H1 (cell line): ENCODE results near the gene DLEC1. TPM values are rescaled to one million over a fixed set of nuclear protein-coding genes. Genes with fewer than 3 reads are reported as not detected.

Experiments used
- CTCF ChIA-PET: fragments of 300-600 bp; sonication (Branson Sonifier 250); formaldehyde crosslinking; loops from one replicate; lab custom pipeline; 2021; ENCODE audit not compliant: partially characterized antibody; lab: Charles Lee
- POLR2A ChIA-PET: fragments of 300-600 bp; sonication (Branson Sonifier 250); formaldehyde crosslinking; loops from one replicate; lab custom pipeline; 2021; ENCODE audit warnings: inconsistent platforms; ENCODE audit not compliant: partially characterized antibody; lab: Charles Lee
- DNase-seq, 2 experiments: peaks; one replicate each; pipeline versions ENCODE4 v3.0.0 to v3.0.0-alpha.2; 2010 to 2022; ENCODE audit warnings: low spot score in 2 of 2, low read depth in 1 of 2, mixed read lengths in 1 of 2
- FAIRE-seq: peaks from 2 replicates; lab custom pipeline; 2011; peaks lifted over from hg19 to GRCh38; lab: Jason Lieb, UNC
- H2AFZ ChIP-seq: 2 replicates; pipeline ENCODE4 v1.8.1; 2012; ENCODE audit warnings: low read length, inconsistent platforms
- H2AK5ac ChIP-seq: 2 replicates; pipeline ENCODE4 v1.6.1; 2013; ENCODE audit warnings: low read depth, low read length
- H2BK120ac ChIP-seq: replicated peaks from 2 replicates; pipeline ENCODE3; 2013; ENCODE audit warnings: low read depth, low read length, inconsistent platforms
- H2BK12ac ChIP-seq: 2 replicates; pipeline ENCODE4 v1.6.1; 2013; ENCODE audit warnings: low read depth, low read length
- H2BK15ac ChIP-seq: 2 replicates; pipeline ENCODE4 v1.6.1; 2013; ENCODE audit warnings: low read length
- H2BK20ac ChIP-seq: 2 replicates; pipeline ENCODE4 v1.6.1; 2013; ENCODE audit warnings: low read length
- H2BK5ac ChIP-seq: 2 replicates; pipeline ENCODE4 v1.6.1; 2013; ENCODE audit warnings: low read depth, low read length
- H3K14ac ChIP-seq: 2 replicates; pipeline ENCODE4 v1.6.1; 2013; ENCODE audit warnings: inconsistent platforms; ENCODE audit not compliant: insufficient read length
- H3K18ac ChIP-seq: 2 replicates; pipeline ENCODE4 v1.6.1; 2013; ENCODE audit warnings: low read length; ENCODE audit errors: extremely low read depth
- H3K23ac ChIP-seq: 2 replicates; pipeline ENCODE4 v1.6.1; 2013; ENCODE audit warnings: inconsistent platforms; ENCODE audit not compliant: insufficient read length
- H3K23me2 ChIP-seq: 2 replicates; pipeline ENCODE4 v1.6.1; 2013; ENCODE audit warnings: low read depth, low read length
- H3K27ac ChIP-seq: 2 replicates; pipeline ENCODE4 v1.6.1; 2011; ENCODE audit warnings: low read depth, low read length, inconsistent platforms
- H3K27me3 ChIP-seq, 4 experiments: replicated peaks in 1 of 4; 1 replicate in 1 of 4; 2 replicates in 3 of 4; pipeline versions ENCODE4 v1.6.1 to v1.8.1; 2011 to 2013; ENCODE audit warnings: low read length in 3 of 4, mild to moderate bottlenecking in 3 of 4, inconsistent platforms in 2 of 4, mixed read lengths in 2 of 4, moderate library complexity in 1 of 4; ENCODE audit not compliant: control insufficient read depth in 3 of 4, insufficient read depth in 3 of 4; ENCODE audit errors: extremely low read depth in 1 of 4
- H3K36me3 ChIP-seq, 4 experiments: 2 replicates each; pipeline versions ENCODE4 v1.6.1 to v1.8.1; 2011 to 2013; ENCODE audit warnings: mild to moderate bottlenecking in 4 of 4, low read length in 3 of 4, moderate library complexity in 2 of 4, control low read depth in 1 of 4, inconsistent platforms in 1 of 4; ENCODE audit not compliant: insufficient read depth in 4 of 4, control insufficient read depth in 2 of 4
- H3K4ac ChIP-seq: replicated peaks from 2 replicates; pipeline ENCODE3; 2013; ENCODE audit warnings: low read length, low read depth, mixed read lengths, inconsistent platforms; ENCODE audit not compliant: insufficient read length
- H3K4me1 ChIP-seq, 4 experiments: replicated peaks in 1 of 4; 1 replicate in 1 of 4; 2 replicates in 3 of 4; pipeline versions ENCODE4 v1.6.1 to v1.8.1; 2011 to 2013; ENCODE audit warnings: low read length in 3 of 4, inconsistent platforms in 2 of 4, mixed read lengths in 1 of 4; ENCODE audit not compliant: insufficient read depth in 4 of 4, control insufficient read depth in 3 of 4
- H3K4me2 ChIP-seq, 2 experiments: 2 replicates each; pipeline versions ENCODE4 v1.6.1 to v1.8.1; 2011 to 2013; ENCODE audit warnings: low read depth in 2 of 2, low read length in 2 of 2, control low read depth in 1 of 2, inconsistent platforms in 1 of 2, mild to moderate bottlenecking in 1 of 2; ENCODE audit not compliant: insufficient read depth in 1 of 2
- H3K4me3 ChIP-seq, 4 experiments: fragments of 200-600, 300-600 bp in 1 of 4; sonication (generic), shearing (Covaris generic), sonication (Bioruptor Twin) in 1 of 4; 2 replicates each; pipeline versions ENCODE4 v1.5.1 to v1.8.1; 2011 to 2016; ENCODE audit warnings: low read length in 4 of 4, low read depth in 3 of 4, control low read depth in 2 of 4, inconsistent platforms in 2 of 4, mild to moderate bottlenecking in 2 of 4, mixed read lengths in 1 of 4, moderate library complexity in 1 of 4; ENCODE audit not compliant: insufficient read depth in 2 of 4; ENCODE audit errors: extremely low read depth in 1 of 4
- H3K56ac ChIP-seq: replicated peaks from 2 replicates; pipeline ENCODE3; 2013; ENCODE audit warnings: low read depth, mild to moderate bottlenecking, mixed read lengths, low read length, inconsistent platforms; ENCODE audit not compliant: insufficient read length
- H3K79me1 ChIP-seq: 2 replicates; pipeline ENCODE4 v1.6.1; 2013; ENCODE audit warnings: low read depth, low read length, control low read depth
- H3K79me2 ChIP-seq, 2 experiments: 2 replicates each; pipeline versions ENCODE4 v1.6.1 to v1.8.1; 2012 to 2013; ENCODE audit warnings: low read length in 2 of 2, mild to moderate bottlenecking in 2 of 2, inconsistent platforms in 1 of 2; ENCODE audit not compliant: insufficient read depth in 2 of 2, control insufficient read depth in 1 of 2
- H3K9ac ChIP-seq, 4 experiments: replicated peaks in 1 of 4; 1 replicate in 1 of 4; 2 replicates in 3 of 4; pipeline versions ENCODE4 v1.6.1 to v1.8.1; 2011 to 2013; ENCODE audit warnings: low read depth in 3 of 4, low read length in 3 of 4, control low read depth in 2 of 4, mild to moderate bottlenecking in 2 of 4, moderate library complexity in 2 of 4, inconsistent platforms in 1 of 4; ENCODE audit errors: extremely low read depth in 1 of 4
- H3K9me3 ChIP-seq, 2 experiments: 2 replicates each; pipeline versions ENCODE4 v1.6.1 to v1.8.1; 2012 to 2013; ENCODE audit warnings: mild to moderate bottlenecking in 2 of 2, moderate library complexity in 2 of 2, control low read depth in 1 of 2, inconsistent platforms in 1 of 2, low read depth in 1 of 2, low read length in 1 of 2, mixed read lengths in 1 of 2; ENCODE audit not compliant: insufficient read depth in 2 of 2
- H4K20me1 ChIP-seq, 2 experiments: replicated peaks in 1 of 2; 2 replicates each; pipeline versions ENCODE3 to v1.8.1; 2011 to 2013; ENCODE audit warnings: inconsistent platforms in 2 of 2, low read length in 2 of 2, mild to moderate bottlenecking in 1 of 2; ENCODE audit not compliant: insufficient read depth in 2 of 2, control insufficient read depth in 1 of 2
- H4K5ac ChIP-seq: 2 replicates; pipeline ENCODE4 v1.6.1; 2013; ENCODE audit warnings: low read length, low read depth, mixed read lengths, inconsistent platforms; ENCODE audit not compliant: insufficient read length
- H4K8ac ChIP-seq: 2 replicates; pipeline ENCODE4 v1.8.0; 2013; ENCODE audit warnings: mild to moderate bottlenecking, moderate library complexity, low read length, inconsistent platforms; ENCODE audit not compliant: insufficient read depth; ENCODE audit errors: extremely low read depth
- H4K91ac ChIP-seq: replicated peaks from 2 replicates; pipeline ENCODE3; 2013; ENCODE audit warnings: low read length, mixed read lengths, inconsistent platforms; ENCODE audit not compliant: insufficient read length
- BRCA1 ChIP-seq: IDR thresholded peaks from 2 replicates; pipeline ENCODE4 v1.6.1; 2012; ENCODE audit warnings: low read depth, low read length, improper control_type of control experiment
- CTBP2 ChIP-seq: IDR thresholded peaks from 2 replicates; pipeline ENCODE4 v1.7.0; 2011; ENCODE audit warnings: borderline replicate concordance, mild to moderate bottlenecking, moderate library complexity, mixed read lengths, low read length; ENCODE audit not compliant: insufficient read depth, insufficient read length
- HDAC2 ChIP-seq, 2 experiments: fragments of 300-600 bp in 1 of 2; sonication (generic) in 1 of 2; IDR thresholded peaks; 2 replicates each; pipeline ENCODE4 v1.6.1; 2011 to 2012; ENCODE audit warnings: low read depth in 2 of 2, low read length in 2 of 2, mild to moderate bottlenecking in 2 of 2, moderate library complexity in 2 of 2, borderline replicate concordance in 1 of 2, inconsistent platforms in 1 of 2
- KDM4A ChIP-seq: IDR thresholded peaks from one replicate; pipeline ENCODE4 v1.7.1; 2012; ENCODE audit warnings: low read depth, mild to moderate bottlenecking, moderate library complexity, low read length, inconsistent platforms; ENCODE audit not compliant: severe bottlenecking
- MAFK ChIP-seq: IDR thresholded peaks from 2 replicates; pipeline ENCODE4 v1.6.1; 2012; ENCODE audit warnings: low read depth, mild to moderate bottlenecking, improper control_type of control experiment, low read length
- NRF1 ChIP-seq: IDR thresholded peaks from 2 replicates; pipeline ENCODE4 v1.6.1; 2011; ENCODE audit warnings: mild to moderate bottlenecking, low read depth, low read length, improper control_type of control experiment
- POLR2A ChIP-seq, 2 experiments: IDR thresholded peaks; 1 replicate in 1 of 2; 2 replicates in 1 of 2; pipeline ENCODE4 v1.6.1; 2011; ENCODE audit warnings: low read depth in 2 of 2, low read length in 2 of 2, mild to moderate bottlenecking in 2 of 2; ENCODE audit errors: control extremely low read depth in 1 of 2
- SIRT6 ChIP-seq: IDR thresholded peaks from one replicate; pipeline ENCODE4 v1.7.1; 2012; ENCODE audit warnings: low read length, inconsistent platforms
- SP4 ChIP-seq: IDR thresholded peaks from 2 replicates; pipeline ENCODE4 v1.6.1; 2012; ENCODE audit warnings: low read length, inconsistent platforms
- TAF1 ChIP-seq: IDR thresholded peaks from 2 replicates; pipeline ENCODE4 v1.6.1; 2011; ENCODE audit warnings: mild to moderate bottlenecking, low read depth, low read length
- WGBS, 2 experiments: shearing (Covaris generic) in 1 of 2; methylation state at CpG; one replicate each; pipeline versions ENCODE4 v1.1.6 to v1.1.7; 2013 to 2015; ENCODE audit warnings: low lambda C conversion rate in 2 of 2, mixed read lengths in 2 of 2, inconsistent platforms in 1 of 2, low coverage in 1 of 2, missing lambda C conversion rate in 1 of 2; ENCODE audit not compliant: insufficient replicate concordance in 2 of 2, insufficient coverage in 1 of 2, insufficient read length in 1 of 2; ENCODE audit errors: extremely low coverage in 1 of 2, missing lambda C conversion rate in 1 of 2; 5-methylcytosine and 5-hydroxymethylcytosine counted together
- polyA plus RNA-seq, 7 experiments: library from polyadenylated mRNA; depleted of rRNA in 3 of 7; stranded (reverse) in 5 of 7; unstranded in 2 of 7; fragments of >200 nt in 5 of 7; fragments of 200-250 nt in 2 of 7; gene quantifications; 1 replicate in 5 of 7; 2 replicates in 1 of 7; 4 replicates in 1 of 7; pipeline versions ENCODE4 v1.2.1 to v1.2.3, GENCODE V29; 2011 to 2013; ENCODE audit warnings: missing spikeins in 2 of 7, mixed read lengths in 2 of 7
- total RNA-seq: library from RNA; stranded (reverse); fragmentation: NEBNext Ultra II Directional; extraction: Animal tissue kit (Norgen Biotek cat#: 25700); gene quantifications from 2 replicates; pipeline ENCODE4 v1.2.1, GENCODE V29; 2021

DLEC1 gene
- total and polyA plus RNA-seq, 2 of the 8 experiments (the other 6 are each of a cell fraction or from before 2014, with no cell fraction given), result 0.26 to 0.76 TPM

DNA sequence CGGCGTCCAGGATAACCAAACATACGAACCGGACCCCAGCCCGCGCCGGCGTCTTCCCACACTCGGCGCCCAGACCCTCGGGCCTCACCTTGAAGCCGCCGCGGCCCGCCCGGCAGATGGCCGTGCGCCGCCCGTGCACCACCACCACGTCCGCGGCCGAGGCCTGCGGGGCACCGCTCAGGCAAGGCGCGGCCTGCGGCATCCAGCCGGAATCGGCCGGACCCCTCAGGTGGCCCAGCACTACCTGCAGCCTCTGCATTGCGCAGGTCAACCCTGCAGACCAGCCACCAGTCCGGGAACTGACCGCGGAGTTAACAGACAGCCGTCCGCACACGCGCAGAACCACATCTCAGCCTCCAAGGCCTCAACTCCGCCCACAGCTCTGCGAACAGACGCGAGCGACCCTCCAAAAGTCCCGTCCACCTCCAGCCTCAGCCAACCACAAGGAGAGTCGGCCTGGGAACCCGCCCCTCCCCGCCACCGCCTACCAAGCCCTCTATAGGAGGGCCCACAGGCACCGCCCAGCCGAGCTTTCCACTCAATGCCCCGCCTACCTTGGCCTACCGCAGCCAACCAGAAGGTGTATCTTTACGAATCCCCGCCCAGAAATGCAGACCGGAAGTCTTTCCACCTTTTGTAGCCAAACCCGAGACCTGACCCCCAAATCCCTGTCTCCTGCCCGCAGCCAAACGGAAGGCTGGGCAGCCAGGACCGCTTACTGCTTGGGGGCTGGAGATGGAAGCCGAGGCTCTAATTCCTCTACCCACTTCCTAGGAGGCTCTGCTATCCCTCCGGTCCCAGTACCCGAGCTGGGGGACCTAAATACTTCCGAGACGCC lies 98.0 kb downstream of the DLEC1 start, which contains the start of gene ACAA1:
ACAA1 (minus strand) TSS at position 351 of the 838 bp plus-strand sequence; CDS start at position 259, 92 bp downstream.
- Histone ChIP-seq H2AK5ac (no peak within 1 kb of the TSS), H2BK120ac (no peak within 1 kb of the TSS), H4K5ac (no peak within 1 kb of the TSS), H2BK5ac (peak within 1 kb of the TSS; percentile 87), H2BK15ac (peak within 1 kb of the TSS; percentile 34), H3K14ac (no peak within 1 kb of the TSS), H3K4ac (peak within 1 kb of the TSS; percentile 46), H2BK20ac (no peak within 1 kb of the TSS), H3K27me3 (no peaks in the 10 kb centered on the region), H3K23ac (no peak within 1 kb of the TSS), H3K79me1 (no peaks in the 10 kb centered on the region; the same call in 1 of the 2 replicates), H4K20me1 (peaks cover 4% of the 10 kb centered on the region in 2 experiments), H3K56ac (no peak within 1 kb of the TSS), H3K4me2 (peak within 1 kb of the TSS; percentile 64 to 95), H3K36me3 (peaks cover 3 to 22% (median 13%) of the 10 kb centered on the region in 4 experiments; a peak in 6 of 8 replicates), H4K8ac (peak within 1 kb of the TSS; percentile 96), H3K9me3 (no peaks in the 10 kb centered on the region), H3K27ac (peak within 1 kb of the TSS; percentile 36; the same call in 1 of the 2 replicates), H3K79me2 (peaks cover 0 to 12% of the 10 kb centered on the region in 2 experiments; a peak in 1 of 4 replicates), H4K91ac (peak within 1 kb of the TSS; percentile 88), H2BK12ac (peak within 1 kb of the TSS; percentile 96), H3K4me3 (peak within 1 kb of the TSS; percentile 73 to 87 (median 84)), H3K4me1 (peaks cover 7 to 16% (median 13%) of the 10 kb centered on the region in 4 experiments), H3K18ac (peak within 1 kb of the TSS; percentile 89), H3K9ac (peak within 1 kb of the TSS; percentile 56 to 82 (median 71)), H2AFZ (0 out of 2 replicates have a peak within 1 kb of the TSS, but pooled peaks have one; percentile 43), H3K23me2 (peaks cover 21% of the 10 kb centered on the region)
- FAIRE-seq (peak; percentile 57), DNase-seq (peak; percentile 96 to 99)
- ChIA-PET CTCF (interaction anchor here (0.8 to 8.1 kb wide), 7 partner anchors 15 to 162 kb away, joined by 3 to 52 read pairs (median 4); no protein-coding TSS in a partner anchor), POLR2A (interaction anchor here (0.7 to 3.7 kb wide), 17 partner anchors 10 to 360 kb away, joined by 3 to 38 read pairs (median 3); partner anchors contain the start of genes EXOG, OXSR1, PLCD1 and SLC22A14)
- 1% methylated on average over 62 of the region's 66 CpGs; no CpG with 5 or more reads in 1 of the 2 experiments for WGBS, 2 experiments
- peak in 1 of 2 experiments; percentile 89; a peak in 2 of 3 replicates for TF ChIP-seq POLR2A (IDR thresholded peaks at IDR 0.05; ENCODE audit: control extremely low read depth in 1 of 2, low read depth in 2 of 2, low read length in 2 of 2)
- no peak for TF ChIP-seq SP4
- TF ChIP-seq TAF1, result peak; percentile 87
- no peak for TF ChIP-seq CTBP2
- TF ChIP-seq KDM4A, result peak; percentile 78
- no peak for TF ChIP-seq SIRT6
- TF ChIP-seq HDAC2 (IDR thresholded peaks at IDR 0.05; ENCODE audit: borderline replicate concordance in 1 of 2, low read depth in 2 of 2, low read length in 2 of 2), result 0 out of 4 replicates have a peak, but pooled peaks of 1 of the 2 experiments have one; percentile 33
- peak; percentile 45; the same call in 1 of the 2 replicates for TF ChIP-seq NRF1
- TF ChIP-seq BRCA1, result no peak
- no peak for TF ChIP-seq MAFK
